Measurements from ENCODE around the gene YWHAG. TPM values are rescaled to one million over a fixed set of nuclear protein-coding genes. Genes with fewer than 3 reads are reported as not detected.

The YWHAG gene
- total and polyA plus RNA-seq, 9 of the 15 experiments (the other 6 are each of a cell fraction or from before 2014, with no cell fraction given), result 30.4 to 246 (median 94.5) TPM

DNA sequence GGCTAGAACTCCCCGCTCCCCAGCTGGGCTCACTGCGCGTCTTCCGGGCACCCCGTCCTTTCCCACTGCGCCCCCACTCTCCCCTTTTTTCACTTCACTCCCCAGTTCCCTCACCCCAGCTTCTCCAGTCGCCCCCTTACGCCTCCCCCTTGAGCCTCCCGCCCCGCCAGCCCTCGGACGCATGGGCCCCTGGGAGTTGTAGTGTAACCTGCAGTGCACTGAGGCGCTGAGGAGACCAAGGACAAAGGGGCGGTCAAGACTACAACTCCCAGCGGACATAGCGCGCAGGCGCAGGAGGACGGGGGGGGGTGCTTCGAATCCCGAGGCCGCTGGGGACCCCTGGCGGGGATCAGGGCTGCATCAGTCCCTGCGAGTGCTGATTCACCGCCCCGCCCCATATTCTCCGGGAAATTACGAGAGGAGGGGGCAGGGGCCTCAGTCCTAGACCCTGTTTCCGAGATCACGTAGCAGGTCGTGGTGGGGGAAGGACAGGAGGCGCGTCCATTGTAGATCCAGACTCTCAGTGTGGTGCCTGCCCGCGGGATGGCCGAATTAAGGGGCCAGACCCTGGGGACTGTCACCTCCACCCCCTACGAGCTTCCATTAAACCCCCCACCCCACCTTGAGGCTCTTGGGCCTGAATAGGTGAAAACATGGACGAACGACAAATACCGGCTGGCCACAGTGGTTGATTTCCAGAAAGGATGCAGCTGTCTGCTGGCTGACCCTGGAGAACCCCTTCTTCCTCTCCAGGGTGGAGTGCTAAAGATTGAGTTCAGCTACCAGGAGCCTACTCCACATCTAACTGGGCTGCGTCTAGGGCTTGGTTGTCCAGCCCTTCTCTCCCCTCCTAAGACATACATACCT is 553 bp upstream of the YWHAG start (continued):
- no peak for TF ChIP-seq SETDB1 (IDR thresholded peaks at IDR 0.05; ENCODE audit: low read length)
- TF ChIP-seq, protein P1, sequence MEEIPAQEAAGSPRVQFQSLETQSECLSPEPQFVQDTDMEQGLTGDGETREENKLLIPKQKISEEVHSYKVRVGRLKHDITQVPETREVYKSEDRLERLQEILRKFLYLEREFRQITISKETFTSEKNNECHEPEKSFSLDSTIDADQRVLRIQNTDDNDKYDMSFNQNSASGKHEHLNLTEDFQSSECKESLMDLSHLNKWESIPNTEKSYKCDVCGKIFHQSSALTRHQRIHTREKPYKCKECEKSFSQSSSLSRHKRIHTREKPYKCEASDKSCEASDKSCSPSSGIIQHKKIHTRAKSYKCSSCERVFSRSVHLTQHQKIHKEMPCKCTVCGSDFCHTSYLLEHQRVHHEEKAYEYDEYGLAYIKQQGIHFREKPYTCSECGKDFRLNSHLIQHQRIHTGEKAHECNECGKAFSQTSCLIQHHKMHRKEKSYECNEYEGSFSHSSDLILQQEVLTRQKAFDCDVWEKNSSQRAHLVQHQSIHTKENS (CRISPR knock-in tag; IDR thresholded peaks at IDR 0.05), result 0 out of 2 replicates have a peak, but pooled peaks have one; percentile 15
- peak; percentile 54 for TF ChIP-seq MAFF (IDR thresholded peaks at IDR 0.05; ENCODE audit: low read length)
- peak; percentile 90 for TF ChIP-seq ZNF764 (CRISPR knock-in tag; IDR thresholded peaks at IDR 0.05; ENCODE audit: low read depth)
- TF ChIP-seq, protein P2, sequence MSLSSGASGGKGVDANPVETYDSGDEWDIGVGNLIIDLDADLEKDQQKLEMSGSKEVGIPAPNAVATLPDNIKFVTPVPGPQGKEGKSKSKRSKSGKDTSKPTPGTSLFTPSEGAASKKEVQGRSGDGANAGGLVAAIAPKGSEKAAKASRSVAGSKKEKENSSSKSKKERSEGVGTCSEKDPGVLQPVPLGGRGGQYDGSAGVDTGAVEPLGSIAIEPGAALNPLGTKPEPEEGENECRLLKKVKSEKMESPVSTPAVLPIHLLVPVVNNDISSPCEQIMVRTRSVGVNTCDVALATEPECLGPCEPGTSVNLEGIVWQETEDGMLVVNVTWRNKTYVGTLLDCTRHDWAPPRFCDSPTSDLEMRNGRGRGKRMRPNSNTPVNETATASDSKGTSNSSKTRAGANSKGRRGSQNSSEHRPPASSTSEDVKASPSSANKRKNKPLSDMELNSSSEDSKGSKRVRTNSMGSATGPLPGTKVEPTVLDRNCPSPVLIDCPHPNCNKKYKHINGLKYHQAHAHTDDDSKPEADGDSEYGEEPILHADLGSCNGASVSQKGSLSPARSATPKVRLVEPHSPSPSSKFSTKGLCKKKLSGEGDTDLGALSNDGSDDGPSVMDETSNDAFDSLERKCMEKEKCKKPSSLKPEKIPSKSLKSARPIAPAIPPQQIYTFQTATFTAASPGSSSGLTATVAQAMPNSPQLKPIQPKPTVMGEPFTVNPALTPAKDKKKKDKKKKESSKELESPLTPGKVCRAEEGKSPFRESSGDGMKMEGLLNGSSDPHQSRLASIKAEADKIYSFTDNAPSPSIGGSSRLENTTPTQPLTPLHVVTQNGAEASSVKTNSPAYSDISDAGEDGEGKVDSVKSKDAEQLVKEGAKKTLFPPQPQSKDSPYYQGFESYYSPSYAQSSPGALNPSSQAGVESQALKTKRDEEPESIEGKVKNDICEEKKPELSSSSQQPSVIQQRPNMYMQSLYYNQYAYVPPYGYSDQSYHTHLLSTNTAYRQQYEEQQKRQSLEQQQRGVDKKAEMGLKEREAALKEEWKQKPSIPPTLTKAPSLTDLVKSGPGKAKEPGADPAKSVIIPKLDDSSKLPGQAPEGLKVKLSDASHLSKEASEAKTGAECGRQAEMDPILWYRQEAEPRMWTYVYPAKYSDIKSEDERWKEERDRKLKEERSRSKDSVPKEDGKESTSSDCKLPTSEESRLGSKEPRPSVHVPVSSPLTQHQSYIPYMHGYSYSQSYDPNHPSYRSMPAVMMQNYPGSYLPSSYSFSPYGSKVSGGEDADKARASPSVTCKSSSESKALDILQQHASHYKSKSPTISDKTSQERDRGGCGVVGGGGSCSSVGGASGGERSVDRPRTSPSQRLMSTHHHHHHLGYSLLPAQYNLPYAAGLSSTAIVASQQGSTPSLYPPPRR (CRISPR knock-in tag; IDR thresholded peaks at IDR 0.05; ENCODE audit: borderline replicate concordance), result no peak
- TF ChIP-seq MCM3 (IDR thresholded peaks at IDR 0.05), result no peak
- TF ChIP-seq, protein P3, sequence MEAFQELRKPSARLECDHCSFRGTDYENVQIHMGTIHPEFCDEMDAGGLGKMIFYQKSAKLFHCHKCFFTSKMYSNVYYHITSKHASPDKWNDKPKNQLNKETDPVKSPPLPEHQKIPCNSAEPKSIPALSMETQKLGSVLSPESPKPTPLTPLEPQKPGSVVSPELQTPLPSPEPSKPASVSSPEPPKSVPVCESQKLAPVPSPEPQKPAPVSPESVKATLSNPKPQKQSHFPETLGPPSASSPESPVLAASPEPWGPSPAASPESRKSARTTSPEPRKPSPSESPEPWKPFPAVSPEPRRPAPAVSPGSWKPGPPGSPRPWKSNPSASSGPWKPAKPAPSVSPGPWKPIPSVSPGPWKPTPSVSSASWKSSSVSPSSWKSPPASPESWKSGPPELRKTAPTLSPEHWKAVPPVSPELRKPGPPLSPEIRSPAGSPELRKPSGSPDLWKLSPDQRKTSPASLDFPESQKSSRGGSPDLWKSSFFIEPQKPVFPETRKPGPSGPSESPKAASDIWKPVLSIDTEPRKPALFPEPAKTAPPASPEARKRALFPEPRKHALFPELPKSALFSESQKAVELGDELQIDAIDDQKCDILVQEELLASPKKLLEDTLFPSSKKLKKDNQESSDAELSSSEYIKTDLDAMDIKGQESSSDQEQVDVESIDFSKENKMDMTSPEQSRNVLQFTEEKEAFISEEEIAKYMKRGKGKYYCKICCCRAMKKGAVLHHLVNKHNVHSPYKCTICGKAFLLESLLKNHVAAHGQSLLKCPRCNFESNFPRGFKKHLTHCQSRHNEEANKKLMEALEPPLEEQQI (IDR thresholded peaks at IDR 0.05), result 0 out of 2 replicates have a peak, but pooled peaks have one; percentile 29
- TF ChIP-seq, protein P4, sequence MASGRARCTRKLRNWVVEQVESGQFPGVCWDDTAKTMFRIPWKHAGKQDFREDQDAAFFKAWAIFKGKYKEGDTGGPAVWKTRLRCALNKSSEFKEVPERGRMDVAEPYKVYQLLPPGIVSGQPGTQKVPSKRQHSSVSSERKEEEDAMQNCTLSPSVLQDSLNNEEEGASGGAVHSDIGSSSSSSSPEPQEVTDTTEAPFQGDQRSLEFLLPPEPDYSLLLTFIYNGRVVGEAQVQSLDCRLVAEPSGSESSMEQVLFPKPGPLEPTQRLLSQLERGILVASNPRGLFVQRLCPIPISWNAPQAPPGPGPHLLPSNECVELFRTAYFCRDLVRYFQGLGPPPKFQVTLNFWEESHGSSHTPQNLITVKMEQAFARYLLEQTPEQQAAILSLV (tag; IDR thresholded peaks at IDR 0.05), result 0 out of 2 replicates have a peak, but pooled peaks have one; percentile 17
- TF ChIP-seq SMARCE1 (IDR thresholded peaks at IDR 0.05), result peak; percentile 80
- peak; percentile 38; the same call in 1 of the 2 replicates for TF ChIP-seq SP1 (CRISPR knock-in tag; IDR thresholded peaks at IDR 0.05)
- peak; percentile 60 for TF ChIP-seq NR2C1 (IDR thresholded peaks at IDR 0.05)
- peak; percentile 70 for TF ChIP-seq NR2C1 (tag; IDR thresholded peaks at IDR 0.05)
- peak; percentile 63; the same call in 1 of the 2 replicates for TF ChIP-seq ZNF584 (CRISPR knock-in tag; IDR thresholded peaks at IDR 0.05; ENCODE audit: low read depth)
- peak; percentile 89; the same call in 1 of the 2 replicates for TF ChIP-seq HDGF (IDR thresholded peaks at IDR 0.05)
- TF ChIP-seq, protein P5, sequence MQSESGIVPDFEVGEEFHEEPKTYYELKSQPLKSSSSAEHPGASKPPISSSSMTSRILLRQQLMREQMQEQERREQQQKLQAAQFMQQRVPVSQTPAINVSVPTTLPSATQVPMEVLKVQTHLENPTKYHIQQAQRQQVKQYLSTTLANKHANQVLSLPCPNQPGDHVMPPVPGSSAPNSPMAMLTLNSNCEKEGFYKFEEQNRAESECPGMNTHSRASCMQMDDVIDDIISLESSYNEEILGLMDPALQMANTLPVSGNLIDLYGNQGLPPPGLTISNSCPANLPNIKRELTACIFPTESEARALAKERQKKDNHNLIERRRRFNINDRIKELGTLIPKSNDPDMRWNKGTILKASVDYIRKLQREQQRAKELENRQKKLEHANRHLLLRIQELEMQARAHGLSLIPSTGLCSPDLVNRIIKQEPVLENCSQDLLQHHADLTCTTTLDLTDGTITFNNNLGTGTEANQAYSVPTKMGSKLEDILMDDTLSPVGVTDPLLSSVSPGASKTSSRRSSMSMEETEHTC (IDR thresholded peaks at IDR 0.05), result no peak
- peak; percentile 84 for TF ChIP-seq MAFG (tag; conservative IDR thresholded peaks at IDR 0.05)
- TF ChIP-seq EP400 (IDR thresholded peaks at IDR 0.05), result peak; percentile 51
